ENCODE data around the gene SSBP4. TPM values are rescaled to one million over a fixed set of nuclear protein-coding genes. Genes with fewer than 3 reads are reported as not detected.
A peak's percentile ranks its signal among the peaks of the same experiment; 100 is the strongest.
"Not testable (repeated sequence)": the region's sequence is repeated elsewhere in the genome, so short reads cannot be mapped to it uniquely, and the experiment has no call there.

Gene SSBP4
- total RNA-seq, result 75.4 and 84.3 TPM in 2 replicates

DNA sequence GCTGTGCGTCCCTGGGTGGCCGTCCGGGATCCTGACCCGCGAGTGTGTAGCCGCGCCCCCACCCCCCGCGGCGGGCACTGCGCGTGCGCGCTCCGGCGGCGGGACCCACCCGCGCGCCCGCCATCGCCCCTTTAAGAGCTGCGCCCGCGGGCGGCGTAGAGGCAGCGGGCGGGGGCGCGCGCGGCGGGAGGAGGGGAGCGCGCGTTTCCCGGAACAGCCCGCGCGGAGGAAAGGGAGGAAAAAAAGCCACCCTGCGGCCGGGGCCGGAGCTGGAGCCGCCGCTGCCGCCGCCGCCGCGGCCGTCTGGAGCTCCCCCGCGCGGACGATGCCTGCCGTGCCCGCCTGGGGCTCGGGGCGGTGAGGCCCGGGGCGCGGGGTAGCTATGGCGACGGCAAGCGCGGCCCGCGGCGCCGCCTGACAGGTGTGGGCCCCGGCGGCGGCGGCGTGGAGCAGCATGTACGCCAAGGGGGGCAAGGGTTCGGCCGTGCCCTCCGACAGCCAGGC is at the start of gene SSBP4:
TSS of gene SSBP4 (plus strand) at position 204 of the 504 bp plus-strand sequence. CDS start at position 455, 251 bp downstream.
- DNase-seq (ENCODE audit: low read depth, low spot score), result no peak

DNA sequence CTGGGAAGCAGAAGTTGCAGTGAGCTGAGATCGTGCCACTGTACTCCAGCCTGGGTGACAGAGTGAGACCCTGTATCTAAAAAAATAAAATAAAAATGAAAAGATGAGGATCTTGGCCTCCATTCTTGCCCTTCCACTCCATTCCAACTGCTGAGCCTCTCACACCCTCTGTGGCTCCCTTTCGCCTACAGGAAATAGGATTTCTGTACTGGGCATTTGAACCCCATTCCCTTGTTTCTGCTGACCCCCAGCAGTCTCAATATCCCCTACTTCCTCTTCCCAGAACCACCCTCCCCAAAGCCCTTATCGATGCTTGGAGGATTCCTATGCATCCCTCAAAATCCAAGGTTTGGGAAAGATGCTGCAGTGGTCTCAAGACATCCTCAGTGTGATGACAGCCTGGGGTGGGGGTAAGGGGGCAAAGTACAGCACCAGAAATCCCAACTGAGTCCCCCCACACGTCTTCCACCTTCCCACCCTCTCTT is 45.7 kb upstream of the SSBP4 start:
- DNase-seq (ENCODE audit: low read depth, low spot score), result no peak

DNA sequence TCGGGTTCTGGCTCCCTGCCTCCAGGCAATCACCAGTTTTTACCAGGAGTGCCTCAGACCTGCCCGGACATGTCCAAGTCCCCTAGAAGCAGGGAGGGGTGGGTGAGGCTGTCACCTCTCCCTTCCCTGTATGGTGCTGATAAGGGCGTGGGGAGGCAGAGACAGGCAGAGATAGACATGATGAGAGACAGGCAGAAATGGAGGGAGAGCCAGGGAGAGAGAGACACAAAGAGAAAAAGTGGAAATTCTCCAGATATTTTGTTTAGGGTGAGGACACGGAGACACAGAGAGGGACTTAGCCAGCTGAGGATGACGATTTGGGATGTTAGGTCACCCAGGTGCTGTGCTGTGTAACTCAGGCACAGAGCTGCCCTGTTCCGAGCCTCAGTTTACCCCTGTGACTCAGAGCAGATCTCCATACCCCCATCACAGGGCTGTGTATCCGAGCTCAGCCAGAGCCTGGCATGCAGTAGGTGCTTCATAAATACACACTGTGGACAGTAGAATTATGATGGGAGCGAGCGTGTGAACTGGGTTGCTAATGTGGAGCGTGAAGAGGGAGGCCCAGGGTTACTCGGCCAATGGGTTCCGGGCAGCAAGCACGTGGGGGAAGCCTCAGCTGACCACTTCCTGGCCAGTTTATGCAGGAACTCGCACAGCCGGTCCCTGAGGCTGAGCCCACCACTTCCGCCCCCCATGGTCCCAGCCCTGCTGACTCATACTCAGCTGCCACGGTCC is 45.1 kb upstream of the SSBP4 start:
- peak; percentile 97 for DNase-seq (ENCODE audit: low read depth, low spot score)

DNA sequence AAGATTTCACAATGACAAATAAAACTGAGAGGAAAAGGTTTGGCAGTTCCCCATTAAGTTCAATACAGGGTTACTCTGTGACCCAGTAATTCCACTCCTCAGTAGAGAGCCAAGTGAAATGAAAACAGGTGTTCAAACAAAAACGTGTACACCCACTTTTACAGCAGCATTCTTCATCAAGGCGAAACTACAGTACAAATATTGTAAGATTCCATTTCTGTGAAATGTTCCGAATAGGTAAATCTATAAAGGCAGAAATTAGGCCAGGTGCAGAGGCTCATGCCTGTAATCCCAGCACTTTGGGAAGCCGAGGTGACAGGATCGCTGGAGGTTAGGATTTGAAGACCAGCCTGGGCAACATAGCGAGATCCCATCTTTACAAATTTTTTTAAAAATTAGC is 42.2 kb upstream of the SSBP4 start:
- no peak for DNase-seq (ENCODE audit: low read depth, low spot score)

GRCh38 chr19:18379803-18380747 is 39.1 kb upstream of the SSBP4 start:
- no peak for DNase-seq (ENCODE audit: low read depth, low spot score)

DNA sequence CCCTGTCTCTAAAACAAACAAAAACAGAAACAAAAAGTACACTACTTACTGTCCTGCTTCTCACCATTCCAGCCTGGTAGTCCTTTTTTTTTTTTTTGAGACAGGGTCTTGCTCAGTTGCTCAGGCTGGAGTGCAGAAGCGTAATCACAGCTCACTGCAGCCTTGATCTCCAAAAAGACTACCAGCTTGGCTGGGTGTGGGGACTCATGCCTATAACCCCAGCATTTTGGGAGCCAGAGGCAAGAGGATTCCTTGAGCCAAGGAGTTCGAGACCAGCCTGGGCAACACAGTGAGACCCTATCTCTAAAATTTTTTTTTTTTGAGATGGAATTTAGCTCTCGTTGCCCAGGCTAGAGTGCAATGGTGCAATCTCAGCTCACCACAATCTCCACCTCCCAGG is 38.4 kb upstream of the SSBP4 start:
- no peak for DNase-seq (ENCODE audit: low read depth, low spot score)

GRCh38 chr19:18383622-18384021 is 35.6 kb upstream of the SSBP4 start:
- not testable (repeated sequence) for DNase-seq (ENCODE audit: low read depth, low spot score)

DNA sequence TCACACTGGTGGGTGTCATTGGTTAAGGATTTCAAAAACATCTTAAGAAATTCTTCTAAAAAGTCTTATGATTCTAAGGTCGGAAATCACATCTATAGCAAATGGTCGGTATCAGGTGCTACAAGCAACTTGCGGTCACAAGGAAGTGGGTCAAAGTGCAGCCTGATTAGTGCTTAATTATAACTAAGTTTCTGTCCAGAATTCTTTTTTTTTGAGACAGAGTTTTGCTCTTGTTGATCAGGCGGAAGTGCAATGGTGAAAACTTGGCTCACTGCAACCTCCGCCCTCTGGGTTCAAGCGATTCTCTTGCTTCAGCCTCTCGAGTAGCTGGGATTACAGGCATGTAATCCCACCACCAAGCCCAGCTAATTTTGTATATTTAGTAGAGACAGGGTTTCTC is 34.4 kb upstream of the SSBP4 start:
- no peak for DNase-seq (ENCODE audit: low read depth, low spot score)

DNA sequence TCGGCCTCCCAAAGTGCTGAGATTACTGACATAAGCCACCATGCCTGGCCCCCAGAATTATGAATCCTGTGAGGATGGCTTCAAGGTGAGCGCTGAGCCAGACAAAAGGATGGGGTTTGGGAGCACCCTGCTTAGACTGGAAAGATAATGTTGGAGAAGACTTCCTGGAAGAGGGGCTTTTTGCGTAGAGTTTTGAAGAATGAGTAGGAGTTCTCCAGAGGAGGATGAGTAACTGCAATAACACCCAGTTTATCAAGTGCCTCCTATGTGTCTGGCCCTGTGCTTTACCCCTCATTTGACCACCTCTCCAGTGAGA is 33.9 kb upstream of the SSBP4 start:
- DNase-seq (ENCODE audit: low read depth, low spot score), result no peak

DNA sequence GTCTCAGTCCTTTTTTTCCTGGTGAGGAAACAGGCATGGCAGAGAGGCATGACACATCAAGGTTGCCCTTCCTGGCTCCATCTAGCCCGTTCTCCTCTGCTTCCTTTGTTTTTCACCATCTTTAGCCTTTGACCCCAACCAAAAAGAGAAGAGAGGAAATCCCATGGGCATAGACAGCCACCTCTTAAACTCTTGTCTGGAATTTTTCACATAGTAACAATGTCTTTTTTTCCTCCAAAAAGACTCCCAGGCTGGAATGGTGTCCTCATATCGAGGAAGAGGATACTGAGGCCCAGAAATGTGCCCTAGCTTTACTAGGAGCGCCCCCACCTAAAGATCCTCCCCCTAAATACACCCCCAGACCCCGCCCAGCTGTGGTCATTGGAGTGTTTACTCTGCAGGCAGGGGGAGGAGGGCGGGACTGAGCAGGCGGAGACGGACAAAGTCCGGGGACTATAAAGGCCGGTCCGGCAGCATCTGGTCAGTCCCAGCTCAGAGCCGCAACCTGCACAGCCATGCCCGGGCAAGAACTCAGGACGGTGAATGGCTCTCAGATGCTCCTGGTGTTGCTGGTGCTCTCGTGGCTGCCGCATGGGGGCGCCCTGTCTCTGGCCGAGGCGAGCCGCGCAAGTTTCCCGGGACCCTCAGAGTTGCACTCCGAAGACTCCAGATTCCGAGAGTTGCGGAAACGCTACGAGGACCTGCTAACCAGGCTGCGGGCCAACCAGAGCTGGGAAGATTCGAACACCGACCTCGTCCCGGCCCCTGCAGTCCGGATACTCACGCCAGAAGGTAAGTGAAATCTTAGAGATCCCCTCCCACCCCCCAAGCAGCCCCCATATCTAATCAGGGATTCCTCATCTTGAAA is 33.3 kb upstream of the SSBP4 start, which contains the start of gene GDF15:
TSS of gene GDF15 (plus strand) at position 484 of the 868 bp plus-strand sequence. CDS start at position 516, 32 bp downstream.
- peak; percentile 94 for DNase-seq (ENCODE audit: low read depth, low spot score)

DNA sequence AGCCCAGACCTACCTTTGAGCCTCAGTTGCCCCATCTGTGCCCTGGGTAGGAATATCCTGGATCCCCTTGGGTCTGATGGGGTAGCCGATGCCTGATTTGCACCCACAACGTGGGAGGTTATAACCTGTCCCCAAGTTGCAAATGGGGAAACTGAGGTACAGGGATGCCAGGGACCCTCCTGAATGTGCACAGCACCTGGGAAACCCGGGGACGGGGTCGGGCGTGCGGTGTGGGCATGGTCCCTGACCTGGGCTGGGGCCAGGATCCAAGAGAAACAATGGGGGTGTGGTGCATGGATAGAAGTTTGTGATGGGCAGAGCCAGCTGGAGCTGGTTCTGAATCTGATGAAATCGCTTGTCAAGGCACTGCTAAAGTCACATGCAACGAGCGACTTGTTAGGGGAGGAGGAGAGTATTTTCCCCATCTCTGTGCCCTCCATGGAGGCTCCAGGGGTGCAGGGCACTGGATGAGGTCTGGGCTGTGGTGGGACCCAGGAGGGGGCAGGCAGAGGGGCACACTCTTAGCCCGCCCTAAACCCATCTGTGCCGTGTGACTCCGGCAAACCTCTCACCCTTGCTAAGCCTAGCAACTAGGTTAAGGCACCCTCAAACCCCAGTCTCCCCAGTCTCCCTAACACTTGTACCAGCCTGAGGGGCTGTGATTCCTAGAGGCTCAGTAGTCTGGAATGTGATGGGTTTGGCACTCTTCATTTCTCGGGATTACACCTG is 32.5 kb upstream of the SSBP4 start:
- no peak for DNase-seq (ENCODE audit: low read depth, low spot score)

- DNase-seq (ENCODE audit: low read depth, low spot score), result no peak
Observed at GRCh38 chr19:18388100-18388959, 30.9 kb upstream of the SSBP4 start.

DNA sequence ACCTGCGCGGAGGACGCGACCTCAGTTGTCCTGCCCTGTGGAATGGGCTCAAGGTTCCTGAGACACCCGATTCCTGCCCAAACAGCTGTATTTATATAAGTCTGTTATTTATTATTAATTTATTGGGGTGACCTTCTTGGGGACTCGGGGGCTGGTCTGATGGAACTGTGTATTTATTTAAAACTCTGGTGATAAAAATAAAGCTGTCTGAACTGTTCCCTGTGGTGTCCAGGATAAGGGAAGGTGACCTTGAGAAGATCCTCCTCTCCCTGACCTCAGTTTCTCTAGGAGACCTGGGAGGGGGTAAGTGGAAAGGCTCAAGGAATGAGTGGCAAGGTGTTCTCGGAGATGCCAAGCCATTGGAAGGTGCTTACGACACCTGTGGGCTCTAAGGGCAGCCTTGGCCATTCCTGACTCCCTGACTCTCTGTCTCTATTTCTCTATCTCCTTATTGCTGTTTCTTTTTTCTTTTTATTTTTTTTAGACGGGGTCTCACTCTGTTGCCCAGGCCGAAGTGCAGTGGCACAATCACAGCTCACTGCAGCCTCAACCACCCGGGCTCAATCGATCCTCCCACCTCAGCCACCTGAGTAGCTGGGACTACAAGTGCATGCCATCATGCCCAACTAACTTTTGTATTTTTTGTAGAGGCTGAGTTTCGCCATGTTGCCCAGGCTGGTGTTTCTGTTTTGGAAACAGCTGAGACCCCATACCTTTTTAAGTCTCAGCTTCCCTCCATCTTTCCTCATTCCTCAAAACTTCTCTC is 30.1 kb upstream of the SSBP4 start:
- no peak for DNase-seq (ENCODE audit: low read depth, low spot score)

- DNase-seq (ENCODE audit: low read depth, low spot score), result no peak
Observed at GRCh38 chr19:18389726-18390064, 29.5 kb upstream of the SSBP4 start.

- no peak for DNase-seq (ENCODE audit: low read depth, low spot score)
Observed at GRCh38 chr19:18390065-18390907, 28.9 kb upstream of the SSBP4 start.

- no peak for DNase-seq (ENCODE audit: low read depth, low spot score)
Observed at GRCh38 chr19:18391509-18392075, 27.6 kb upstream of the SSBP4 start.

GRCh38 chr19:18392417-18392816 is 26.8 kb upstream of the SSBP4 start:
- DNase-seq (ENCODE audit: low read depth, low spot score), result no peak

- DNase-seq (ENCODE audit: low read depth, low spot score), result no peak
Observed at GRCh38 chr19:18392926-18393325, 26.3 kb upstream of the SSBP4 start.
